ENCODE data around the gene LCA5L. TPM values are rescaled to one million over a fixed set of nuclear protein-coding genes. Genes with fewer than 3 reads are reported as not detected.

LCA5L gene
- total RNA-seq, 1 donor from 2014 or later: 2.0 TPM

- Histone ChIP-seq H3K79me2 (ENCODE audit: insufficient read depth, low read length) (no peaks in the 10 kb centered on the region), H3K9me3 (ENCODE audit: insufficient read depth, low read depth, low read length) (no peaks in the 10 kb centered on the region), H3K36me3 (ENCODE audit: insufficient read depth, low read length) (no peaks in the 10 kb centered on the region), H3K4me1 (ENCODE audit: insufficient read depth, low read length) (no peaks in the 10 kb centered on the region), H3K9ac (ENCODE audit: low read length) (no peak overlapping the region), H3K27ac (ENCODE audit: low read depth, low read length) (no peak overlapping the region), H4K20me1 (ENCODE audit: insufficient read depth, low read length) (no peaks in the 10 kb centered on the region), H3K27me3 (ENCODE audit: insufficient read depth, low read length) (no peaks in the 10 kb centered on the region), H3K4me2 (ENCODE audit: low read length) (no peak overlapping the region), H2AFZ (ENCODE audit: low read depth, low read length) (no peak overlapping the region), H3K4me3 (ENCODE audit: insufficient read depth, low read depth, low read length) (no peak overlapping the region)
- H3K4me1 Mint-ChIP-seq (ENCODE audit: low read depth, unreplicated experiment): no peaks in the 10 kb centered on the region
- H3K9me3 Mint-ChIP-seq (ENCODE audit: unreplicated experiment): no peaks in the 10 kb centered on the region
- H3K27me3 Mint-ChIP-seq (ENCODE audit: low read depth, unreplicated experiment): no peaks in the 10 kb centered on the region
- no peak for DNase-seq (ENCODE audit: low read depth)
- H3K36me3 Mint-ChIP-seq (ENCODE audit: low read depth, unreplicated experiment): peaks cover 4% of the 10 kb centered on the region
- H3K4me3 Mint-ChIP-seq (ENCODE audit: unreplicated experiment): no peak overlapping the region
- no peak for TF ChIP-seq CTCF (IDR thresholded peaks at IDR 0.05; ENCODE audit: insufficient read depth, low read depth, low read length)
- TF ChIP-seq EZH2 (IDR thresholded peaks at IDR 0.05; ENCODE audit: insufficient read depth, low read length): no peak
- no peak for FAIRE-seq
- no peak overlapping the region for H3K27ac Mint-ChIP-seq (ENCODE audit: unreplicated experiment)
These were observed 26.0 kb upstream of the LCA5L start for GRCh38 chr21:39471598-39471997.

GRCh38 chr21:39468559-39468958 is 23.0 kb upstream of the LCA5L start:
- H3K4me3 Mint-ChIP-seq (ENCODE audit: unreplicated experiment): no peak overlapping the region
- no peak overlapping the region for H3K27ac Mint-ChIP-seq (ENCODE audit: unreplicated experiment)
- no peak for TF ChIP-seq EZH2 (IDR thresholded peaks at IDR 0.05; ENCODE audit: insufficient read depth, low read length)
- no peak for TF ChIP-seq CTCF (IDR thresholded peaks at IDR 0.05; ENCODE audit: insufficient read depth, low read depth, low read length)

GRCh38 chr21:39467746-39468145 is 22.2 kb upstream of the LCA5L start:
- Histone ChIP-seq H4K20me1 (ENCODE audit: insufficient read depth, low read length) (no peaks in the 10 kb centered on the region), H3K9me3 (ENCODE audit: insufficient read depth, low read depth, low read length) (no peaks in the 10 kb centered on the region), H3K27me3 (ENCODE audit: insufficient read depth, low read length) (no peaks in the 10 kb centered on the region), H3K4me1 (ENCODE audit: insufficient read depth, low read length) (no peaks in the 10 kb centered on the region), H3K4me3 (ENCODE audit: insufficient read depth, low read depth, low read length) (no peak overlapping the region), H2AFZ (ENCODE audit: low read depth, low read length) (no peak overlapping the region), H3K36me3 (ENCODE audit: insufficient read depth, low read length) (no peaks in the 10 kb centered on the region), H3K9ac (ENCODE audit: low read length) (no peak overlapping the region), H3K4me2 (ENCODE audit: low read length) (no peak overlapping the region), H3K79me2 (ENCODE audit: insufficient read depth, low read length) (no peaks in the 10 kb centered on the region), H3K27ac (ENCODE audit: low read depth, low read length) (no peak overlapping the region)
- no peak for TF ChIP-seq CTCF (IDR thresholded peaks at IDR 0.05; ENCODE audit: insufficient read depth, low read depth, low read length)
- TF ChIP-seq EZH2 (IDR thresholded peaks at IDR 0.05; ENCODE audit: insufficient read depth, low read length): no peak
- FAIRE-seq (no peak), DNase-seq (ENCODE audit: low read depth) (no peak)
- no peaks in the 10 kb centered on the region for H3K4me1 Mint-ChIP-seq (ENCODE audit: low read depth, unreplicated experiment)
- H3K27me3 Mint-ChIP-seq (ENCODE audit: low read depth, unreplicated experiment): no peaks in the 10 kb centered on the region
- H3K4me3 Mint-ChIP-seq (ENCODE audit: unreplicated experiment): no peak overlapping the region
- H3K36me3 Mint-ChIP-seq (ENCODE audit: low read depth, unreplicated experiment): peaks cover 7% of the 10 kb centered on the region
- H3K27ac Mint-ChIP-seq (ENCODE audit: unreplicated experiment): no peak overlapping the region
- H3K9me3 Mint-ChIP-seq (ENCODE audit: unreplicated experiment): no peaks in the 10 kb centered on the region

More at GRCh38 chr21:39468559-39468958, 23.0 kb upstream of the LCA5L start:
- Histone ChIP-seq H3K4me3 (ENCODE audit: insufficient read depth, low read depth, low read length) (no peak overlapping the region), H3K9ac (ENCODE audit: low read length) (no peak overlapping the region), H3K79me2 (ENCODE audit: insufficient read depth, low read length) (no peaks in the 10 kb centered on the region), H3K4me2 (ENCODE audit: low read length) (no peak overlapping the region), H2AFZ (ENCODE audit: low read depth, low read length) (no peak overlapping the region), H3K36me3 (ENCODE audit: insufficient read depth, low read length) (no peaks in the 10 kb centered on the region), H3K9me3 (ENCODE audit: insufficient read depth, low read depth, low read length) (no peaks in the 10 kb centered on the region), H3K4me1 (ENCODE audit: insufficient read depth, low read length) (no peaks in the 10 kb centered on the region), H4K20me1 (ENCODE audit: insufficient read depth, low read length) (no peaks in the 10 kb centered on the region), H3K27me3 (ENCODE audit: insufficient read depth, low read length) (no peaks in the 10 kb centered on the region), H3K27ac (ENCODE audit: low read depth, low read length) (no peak overlapping the region)
- Mint-ChIP-seq H3K4me1 (ENCODE audit: low read depth, unreplicated experiment) (no peaks in the 10 kb centered on the region), H3K36me3 (ENCODE audit: low read depth, unreplicated experiment) (peaks cover 7% of the 10 kb centered on the region), H3K27me3 (ENCODE audit: low read depth, unreplicated experiment) (no peaks in the 10 kb centered on the region), H3K9me3 (ENCODE audit: unreplicated experiment) (no peaks in the 10 kb centered on the region)
- no peak for DNase-seq (ENCODE audit: low read depth)
- FAIRE-seq: no peak
